HepG2 (cell line): ENCODE results near the gene IGSF21.

Experiments
- CCAR2 ChIP-seq: fragments of 200-400 bp; formaldehyde crosslinking; optimal IDR thresholded peaks from 2 replicates; pipeline ENCODE3; 2018; ENCODE audit warnings: low read depth, mild to moderate bottlenecking, low read length, moderate library complexity
- HDAC1 ChIP-seq: sonication (generic); formaldehyde crosslinking; IDR thresholded peaks from 2 replicates; pipeline ENCODE4 v1.5.1; 2020; ENCODE audit warnings: mild to moderate bottlenecking, missing genetic modification reagents
- NFKBIZ ChIP-seq: IDR thresholded peaks from 2 replicates; pipeline ENCODE4 v1.6.1; 2018; ENCODE audit warnings: missing genetic modification reagents, missing compliant biosample characterization
- SMC3 ChIP-seq: IDR thresholded peaks from 2 replicates; pipeline ENCODE4 v1.6.1; 2011; ENCODE audit warnings: low read length, improper control_type of control experiment
- YEATS2 ChIP-seq: sonication (generic); formaldehyde crosslinking; IDR thresholded peaks from 2 replicates; pipeline ENCODE4 v1.4.0; 2020; ENCODE audit warnings: missing genetic modification reagents, borderline replicate concordance
- TF ChIP-seq, protein P1 (sequence below): sonication (generic); formaldehyde crosslinking; IDR thresholded peaks from 2 replicates; pipeline ENCODE4 v1.9.0; 2021; ENCODE audit warnings: mild to moderate bottlenecking, missing genetic modification reagents

DNA sequence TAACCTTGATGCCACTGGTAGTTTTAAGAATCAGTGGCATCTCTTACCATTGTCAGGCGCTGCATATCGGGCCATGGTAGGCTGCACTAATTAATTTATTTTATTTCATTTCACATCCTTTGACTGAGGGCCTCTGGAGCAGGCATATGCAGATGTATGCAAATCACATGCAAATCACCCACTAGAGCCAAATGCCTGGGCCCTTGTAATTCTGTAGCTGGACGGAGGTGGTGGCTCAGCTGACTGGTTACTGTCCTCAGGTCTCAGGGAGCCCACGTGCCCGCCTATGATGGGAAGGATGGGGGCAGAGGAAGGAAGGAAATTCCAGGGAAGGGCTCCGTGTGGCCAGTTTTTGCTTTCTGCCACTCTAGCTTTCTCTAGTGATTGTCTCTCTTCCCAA is 122.7 kb downstream of the IGSF21 start:
- no peak for TF ChIP-seq YEATS2 (CRISPR knock-in tag)
- TF ChIP-seq SMC3, result no peak
- TF ChIP-seq HDAC1, result no peak
- TF ChIP-seq CCAR2, result no peak
- TF ChIP-seq, protein P1, sequence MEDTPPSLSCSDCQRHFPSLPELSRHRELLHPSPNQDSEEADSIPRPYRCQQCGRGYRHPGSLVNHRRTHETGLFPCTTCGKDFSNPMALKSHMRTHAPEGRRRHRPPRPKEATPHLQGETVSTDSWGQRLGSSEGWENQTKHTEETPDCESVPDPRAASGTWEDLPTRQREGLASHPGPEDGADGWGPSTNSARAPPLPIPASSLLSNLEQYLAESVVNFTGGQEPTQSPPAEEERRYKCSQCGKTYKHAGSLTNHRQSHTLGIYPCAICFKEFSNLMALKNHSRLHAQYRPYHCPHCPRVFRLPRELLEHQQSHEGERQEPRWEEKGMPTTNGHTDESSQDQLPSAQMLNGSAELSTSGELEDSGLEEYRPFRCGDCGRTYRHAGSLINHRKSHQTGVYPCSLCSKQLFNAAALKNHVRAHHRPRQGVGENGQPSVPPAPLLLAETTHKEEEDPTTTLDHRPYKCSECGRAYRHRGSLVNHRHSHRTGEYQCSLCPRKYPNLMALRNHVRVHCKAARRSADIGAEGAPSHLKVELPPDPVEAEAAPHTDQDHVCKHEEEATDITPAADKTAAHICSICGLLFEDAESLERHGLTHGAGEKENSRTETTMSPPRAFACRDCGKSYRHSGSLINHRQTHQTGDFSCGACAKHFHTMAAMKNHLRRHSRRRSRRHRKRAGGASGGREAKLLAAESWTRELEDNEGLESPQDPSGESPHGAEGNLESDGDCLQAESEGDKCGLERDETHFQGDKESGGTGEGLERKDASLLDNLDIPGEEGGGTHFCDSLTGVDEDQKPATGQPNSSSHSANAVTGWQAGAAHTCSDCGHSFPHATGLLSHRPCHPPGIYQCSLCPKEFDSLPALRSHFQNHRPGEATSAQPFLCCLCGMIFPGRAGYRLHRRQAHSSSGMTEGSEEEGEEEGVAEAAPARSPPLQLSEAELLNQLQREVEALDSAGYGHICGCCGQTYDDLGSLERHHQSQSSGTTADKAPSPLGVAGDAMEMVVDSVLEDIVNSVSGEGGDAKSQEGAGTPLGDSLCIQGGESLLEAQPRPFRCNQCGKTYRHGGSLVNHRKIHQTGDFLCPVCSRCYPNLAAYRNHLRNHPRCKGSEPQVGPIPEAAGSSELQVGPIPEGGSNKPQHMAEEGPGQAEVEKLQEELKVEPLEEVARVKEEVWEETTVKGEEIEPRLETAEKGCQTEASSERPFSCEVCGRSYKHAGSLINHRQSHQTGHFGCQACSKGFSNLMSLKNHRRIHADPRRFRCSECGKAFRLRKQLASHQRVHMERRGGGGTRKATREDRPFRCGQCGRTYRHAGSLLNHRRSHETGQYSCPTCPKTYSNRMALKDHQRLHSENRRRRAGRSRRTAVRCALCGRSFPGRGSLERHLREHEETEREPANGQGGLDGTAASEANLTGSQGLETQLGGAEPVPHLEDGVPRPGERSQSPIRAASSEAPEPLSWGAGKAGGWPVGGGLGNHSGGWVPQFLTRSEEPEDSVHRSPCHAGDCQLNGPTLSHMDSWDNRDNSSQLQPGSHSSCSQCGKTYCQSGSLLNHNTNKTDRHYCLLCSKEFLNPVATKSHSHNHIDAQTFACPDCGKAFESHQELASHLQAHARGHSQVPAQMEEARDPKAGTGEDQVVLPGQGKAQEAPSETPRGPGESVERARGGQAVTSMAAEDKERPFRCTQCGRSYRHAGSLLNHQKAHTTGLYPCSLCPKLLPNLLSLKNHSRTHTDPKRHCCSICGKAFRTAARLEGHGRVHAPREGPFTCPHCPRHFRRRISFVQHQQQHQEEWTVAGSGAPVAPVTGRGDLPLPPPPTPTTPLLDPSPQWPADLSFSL (CRISPR knock-in tag), result no peak
- TF ChIP-seq NFKBIZ (CRISPR knock-in tag), result no peak
